Hepatocyte (in vitro differentiated cells): ENCODE results near the gene GPC3. TPM values are rescaled to one million over a fixed set of nuclear protein-coding genes. Genes with fewer than 3 reads are reported as not detected.

ENCODE experiments used
- DNase-seq: peaks from one replicate; pipeline ENCODE4 v3.0.0-alpha.2; 2016; ENCODE audit warnings: low spot score
- H2AFZ ChIP-seq: fragments of 200-600 bp; sonication (generic); 2 replicates; pipeline ENCODE4 v1.6.0; 2016; ENCODE audit warnings: antibody characterized with exemption, mild to moderate bottlenecking
- H3K27ac ChIP-seq: fragments of 200-600 bp; sonication (generic); 2 replicates; pipeline ENCODE4 v1.5.1; 2016; ENCODE audit warnings: mild to moderate bottlenecking
- H3K27me3 ChIP-seq: fragments of 200-600 bp; sonication (generic); 2 replicates; pipeline ENCODE4 v1.6.1; 2016
- H3K36me3 ChIP-seq: fragments of 200-600 bp; sonication (generic); replicated peaks from 2 replicates; pipeline ENCODE4 v1.5.1; 2016; ENCODE audit warnings: low read depth; ENCODE audit not compliant: insufficient read depth
- H3K4me1 ChIP-seq: fragments of 200-600 bp; sonication (generic); 2 replicates; pipeline ENCODE4 v1.5.1; 2016; ENCODE audit warnings: mild to moderate bottlenecking, moderate library complexity; ENCODE audit not compliant: insufficient read depth
- H3K4me2 ChIP-seq: fragments of 200-600 bp; sonication (generic); 2 replicates; pipeline ENCODE4 v1.6.0; 2016
- H3K4me3 ChIP-seq: fragments of 200-600 bp; sonication (generic); 2 replicates; pipeline ENCODE4 v1.5.1; 2016; ENCODE audit warnings: mild to moderate bottlenecking
- H3K79me2 ChIP-seq: fragments of 200-600 bp; sonication (generic); 2 replicates; pipeline ENCODE4 v1.6.0; 2017; ENCODE audit warnings: mild to moderate bottlenecking
- H3K9me2 ChIP-seq: fragments of 200-600 bp; sonication (generic); replicated peaks from 2 replicates; pipeline ENCODE4 v1.6.0; 2017; ENCODE audit warnings: mild to moderate bottlenecking; ENCODE audit not compliant: insufficient read depth
- H3K9me3 ChIP-seq: fragments of 200-600 bp; sonication (generic); 2 replicates; pipeline ENCODE4 v1.5.1; 2016; ENCODE audit warnings: low read depth, mild to moderate bottlenecking
- H4K20me1 ChIP-seq: fragments of 200-600 bp; sonication (generic); 2 replicates; pipeline ENCODE4 v1.6.0; 2016; ENCODE audit warnings: mild to moderate bottlenecking; ENCODE audit not compliant: insufficient read depth, poor library complexity, severe bottlenecking
- EZH2 ChIP-seq: fragments of 200-600 bp; sonication (generic); IDR thresholded peaks from 2 replicates; pipeline ENCODE4 v1.6.1; 2016; ENCODE audit warnings: antibody characterized with exemption, mild to moderate bottlenecking, borderline replicate concordance
- EZH2phosphoT487 ChIP-seq: fragments of 200-600 bp; sonication (generic); IDR thresholded peaks from one replicate; pipeline ENCODE4 v1.6.1; 2018; ENCODE audit warnings: antibody characterized with exemption, mild to moderate bottlenecking, low read depth, moderate library complexity; ENCODE audit not compliant: unreplicated experiment, severe bottlenecking
- WGBS: methylation state at CpG from one replicate; pipeline ENCODE4 v1.1.6; 2016; ENCODE audit warnings: low lambda C conversion rate; ENCODE audit errors: missing lambda C conversion rate; 5-methylcytosine and 5-hydroxymethylcytosine counted together
- polyA plus RNA-seq: library from polyadenylated mRNA; unstranded; fragments of >200 nt; fragmentation: Nextera tagmentation; extraction: Ambion mirVana; gene quantifications from 2 replicates; pipeline ENCODE4 v1.2.1, GENCODE V29; 2016
- total RNA-seq: library from RNA; depleted of rRNA; stranded (reverse); fragments of >200 nt; gene quantifications from 2 replicates; pipeline ENCODE4 v1.2.3, GENCODE V29; 2014
- TF ChIP-seq, protein P1 (sequence below): fragments of 200-600 bp; sonication (generic); IDR thresholded peaks from 2 replicates; pipeline ENCODE4 v1.5.1; 2016; ENCODE audit warnings: antibody characterized with exemption, mild to moderate bottlenecking; ENCODE audit not compliant: poor library complexity

GPC3 gene
- total and polyA plus RNA-seq, 2 experiments from 2014 or later, result 789 to 860 TPM

DNA sequence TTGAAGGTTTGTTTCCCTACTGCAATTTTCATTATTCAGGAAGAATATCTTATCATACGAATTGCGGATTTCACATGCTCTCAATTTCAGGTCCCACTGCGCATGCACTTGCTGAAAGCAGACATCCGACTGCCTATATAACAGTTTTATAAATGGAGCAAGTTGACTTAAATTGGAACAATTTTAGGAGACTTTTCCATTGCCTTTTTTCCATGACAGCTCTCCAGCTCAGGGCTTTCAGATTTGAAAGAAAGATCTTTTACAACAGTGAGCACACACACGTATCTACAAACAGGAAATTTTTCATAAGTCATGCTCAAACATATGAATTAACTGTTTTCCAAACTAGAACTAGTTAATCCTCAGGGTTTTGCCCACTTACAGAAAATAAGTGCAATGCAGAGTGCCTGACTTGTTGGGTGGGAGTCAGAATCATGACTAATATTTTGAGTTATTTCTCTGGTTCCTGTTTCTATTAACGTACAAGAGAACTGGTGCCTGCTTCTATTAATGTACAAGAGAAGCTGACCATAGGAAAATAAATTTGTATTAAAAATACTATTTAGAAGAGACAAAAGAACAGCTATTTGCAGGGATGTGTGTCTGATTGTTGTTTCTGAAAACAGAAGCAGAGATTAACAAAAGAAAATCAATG is 137.9 kb downstream of the GPC3 start:
- 75% methylated on average over 6 of the region's 6 CpGs for WGBS
- H3K4me2 ChIP-seq, result no peak overlapping the region
- H3K4me1 ChIP-seq, result no peaks in the 10 kb centered on the region
- H3K27me3 ChIP-seq, result no peaks in the 10 kb centered on the region
- no peaks in the 10 kb centered on the region for H3K9me2 ChIP-seq
- H3K27ac ChIP-seq, result no peak overlapping the region
- no peak overlapping the region for H3K4me3 ChIP-seq
- TF ChIP-seq EZH2phosphoT487 (no peak), EZH2 (no peak)
- TF ChIP-seq, protein P1, sequence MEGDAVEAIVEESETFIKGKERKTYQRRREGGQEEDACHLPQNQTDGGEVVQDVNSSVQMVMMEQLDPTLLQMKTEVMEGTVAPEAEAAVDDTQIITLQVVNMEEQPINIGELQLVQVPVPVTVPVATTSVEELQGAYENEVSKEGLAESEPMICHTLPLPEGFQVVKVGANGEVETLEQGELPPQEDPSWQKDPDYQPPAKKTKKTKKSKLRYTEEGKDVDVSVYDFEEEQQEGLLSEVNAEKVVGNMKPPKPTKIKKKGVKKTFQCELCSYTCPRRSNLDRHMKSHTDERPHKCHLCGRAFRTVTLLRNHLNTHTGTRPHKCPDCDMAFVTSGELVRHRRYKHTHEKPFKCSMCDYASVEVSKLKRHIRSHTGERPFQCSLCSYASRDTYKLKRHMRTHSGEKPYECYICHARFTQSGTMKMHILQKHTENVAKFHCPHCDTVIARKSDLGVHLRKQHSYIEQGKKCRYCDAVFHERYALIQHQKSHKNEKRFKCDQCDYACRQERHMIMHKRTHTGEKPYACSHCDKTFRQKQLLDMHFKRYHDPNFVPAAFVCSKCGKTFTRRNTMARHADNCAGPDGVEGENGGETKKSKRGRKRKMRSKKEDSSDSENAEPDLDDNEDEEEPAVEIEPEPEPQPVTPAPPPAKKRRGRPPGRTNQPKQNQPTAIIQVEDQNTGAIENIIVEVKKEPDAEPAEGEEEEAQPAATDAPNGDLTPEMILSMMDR, result no peak
- H3K79me2 ChIP-seq, result peaks cover 3% of the 10 kb centered on the region
- no peak for DNase-seq
- no peak overlapping the region for H2AFZ ChIP-seq
- no peaks in the 10 kb centered on the region for H3K9me3 ChIP-seq
- no peaks in the 10 kb centered on the region for H4K20me1 ChIP-seq
- no peaks in the 10 kb centered on the region for H3K36me3 ChIP-seq

DNA sequence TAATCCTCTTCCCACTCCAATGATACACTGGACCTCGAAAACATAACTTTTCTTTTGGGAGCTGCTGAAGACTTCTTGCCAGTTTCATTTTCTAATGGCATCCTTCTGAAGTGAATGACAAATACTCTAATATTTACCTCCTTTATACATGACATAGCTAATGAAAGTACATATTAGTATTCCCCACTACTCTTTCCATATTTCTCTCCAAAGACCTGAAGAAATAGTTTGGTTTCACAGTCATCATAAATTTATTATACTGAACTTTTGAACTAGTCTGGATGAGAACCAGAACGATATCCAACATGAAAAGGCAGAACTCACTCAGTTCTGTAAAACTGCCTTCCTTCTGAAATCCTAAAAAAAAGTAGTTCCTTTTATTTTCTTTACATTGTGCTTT is 139.1 kb downstream of the GPC3 start:
- Histone ChIP-seq H2AFZ (no peak overlapping the region), H3K9me2 (no peaks in the 10 kb centered on the region), H3K4me3 (no peak overlapping the region), H3K79me2 (peaks cover 3% of the 10 kb centered on the region), H3K4me2 (no peak overlapping the region), H3K36me3 (no peaks in the 10 kb centered on the region), H3K27ac (no peak overlapping the region), H3K9me3 (no peaks in the 10 kb centered on the region), H4K20me1 (no peaks in the 10 kb centered on the region), H3K4me1 (no peaks in the 10 kb centered on the region), H3K27me3 (no peaks in the 10 kb centered on the region)
- WGBS, result 49% methylated on average over 2 of the region's 2 CpGs
- DNase-seq, result no peak
- TF ChIP-seq EZH2, result no peak
- no peak for TF ChIP-seq EZH2phosphoT487
- TF ChIP-seq, protein P1, result no peak

DNA sequence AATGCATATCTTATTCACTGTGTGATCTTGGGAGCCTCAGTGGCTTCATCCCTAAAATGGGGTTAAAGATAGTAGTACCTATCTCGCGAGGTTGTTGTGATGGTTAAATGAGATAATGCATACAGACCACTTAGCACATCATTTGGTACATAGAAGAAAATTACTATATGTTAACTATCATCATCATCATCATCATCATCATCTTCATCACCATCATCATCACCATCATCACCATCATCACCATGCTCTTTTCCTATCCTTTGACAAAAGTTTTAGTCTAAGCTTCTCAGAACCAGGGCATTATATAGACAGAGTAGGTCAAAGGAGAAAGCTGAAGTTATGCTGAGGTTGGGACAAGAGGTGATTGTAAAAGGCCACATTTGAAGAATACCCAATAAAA is 145.0 kb downstream of the GPC3 start:
- Histone ChIP-seq H4K20me1 (no peaks in the 10 kb centered on the region), H3K27me3 (no peaks in the 10 kb centered on the region), H3K36me3 (no peaks in the 10 kb centered on the region), H3K9me3 (no peaks in the 10 kb centered on the region), H3K9me2 (no peaks in the 10 kb centered on the region), H3K27ac (no peak overlapping the region), H3K79me2 (no peaks in the 10 kb centered on the region), H3K4me3 (no peak overlapping the region), H2AFZ (no peak overlapping the region), H3K4me1 (no peaks in the 10 kb centered on the region), H3K4me2 (no peak overlapping the region)
- DNase-seq, result no peak
- TF ChIP-seq EZH2phosphoT487 (no peak), EZH2 (no peak)
- TF ChIP-seq, protein P1, result no peak
- 93% methylated on average over 2 of the region's 2 CpGs for WGBS
